HG02852 (cell line): ENCODE data around the gene DUSP18.
"Not testable (repeated sequence)": the region's sequence is repeated elsewhere in the genome, so short reads cannot be mapped to it uniquely, and the experiment has no call there.

Experiments
- ATAC-seq: cut with Tn5 transposase; IDR thresholded peaks from one replicate; pipeline ENCODE4 v1.9.1; 2021; ENCODE audit warnings: mild to moderate bottlenecking, moderate library complexity; ENCODE audit not compliant: unreplicated experiment

Gene DUSP18

DNA sequence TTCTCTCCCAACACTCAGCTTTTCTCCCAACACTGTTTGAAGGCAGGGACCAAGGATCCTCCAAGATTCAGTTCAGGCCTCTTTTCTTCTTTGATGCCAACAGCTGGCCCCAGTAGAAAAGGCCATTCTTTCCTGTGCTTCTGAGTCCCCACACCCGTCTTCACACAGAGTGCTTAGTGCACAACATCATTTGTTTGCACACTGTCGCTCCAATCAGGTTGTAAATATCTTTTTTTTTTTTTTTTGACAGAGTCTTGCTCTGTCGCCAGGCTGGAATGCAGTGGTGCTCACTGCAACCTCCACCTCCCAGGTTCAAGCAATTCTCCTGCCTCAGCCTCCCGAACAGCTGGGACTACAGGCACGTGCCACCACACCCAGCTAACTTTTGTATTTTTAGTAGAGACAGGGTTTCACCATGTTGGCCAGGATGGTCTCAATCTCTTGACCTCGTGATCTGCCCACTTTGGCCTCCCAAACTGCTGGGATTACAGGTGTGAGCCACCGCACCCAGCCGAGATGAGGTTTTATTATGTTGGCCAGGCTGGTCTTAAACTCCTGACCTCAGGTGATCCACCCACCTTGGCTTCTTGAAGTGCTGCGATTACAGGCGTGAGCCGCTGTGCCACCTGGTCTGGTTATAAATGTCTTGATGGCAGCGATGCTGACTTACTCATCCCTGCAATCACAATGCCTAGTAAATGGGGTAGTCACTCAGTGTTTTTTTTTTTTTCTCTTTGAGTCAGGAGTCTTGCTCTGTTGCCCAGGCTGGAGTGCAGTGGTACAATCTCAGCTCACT, 12.4 kb upstream of the DUSP18 start:
- ATAC-seq = not testable (repeated sequence)

DNA sequence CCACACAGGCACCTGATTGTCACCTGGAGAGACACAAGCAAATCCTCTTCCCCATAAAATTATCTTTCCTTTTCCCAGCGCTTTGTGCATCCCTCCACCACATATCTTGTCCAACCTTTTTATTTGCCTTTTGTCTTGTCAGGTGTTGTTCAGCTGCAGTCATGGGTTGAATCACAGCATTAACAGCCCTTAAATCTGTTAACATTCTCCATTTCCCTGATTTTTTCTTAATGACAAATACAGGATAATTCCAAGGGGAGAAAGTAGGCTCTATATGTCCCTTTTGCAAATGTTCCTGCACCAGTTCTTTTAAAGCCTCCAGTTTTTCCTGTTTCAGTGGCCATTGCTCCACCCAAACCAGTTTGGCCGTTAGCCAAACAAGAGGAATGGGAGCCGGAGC, 8.9 kb upstream of the DUSP18 start:
- not testable (repeated sequence) for ATAC-seq

DNA sequence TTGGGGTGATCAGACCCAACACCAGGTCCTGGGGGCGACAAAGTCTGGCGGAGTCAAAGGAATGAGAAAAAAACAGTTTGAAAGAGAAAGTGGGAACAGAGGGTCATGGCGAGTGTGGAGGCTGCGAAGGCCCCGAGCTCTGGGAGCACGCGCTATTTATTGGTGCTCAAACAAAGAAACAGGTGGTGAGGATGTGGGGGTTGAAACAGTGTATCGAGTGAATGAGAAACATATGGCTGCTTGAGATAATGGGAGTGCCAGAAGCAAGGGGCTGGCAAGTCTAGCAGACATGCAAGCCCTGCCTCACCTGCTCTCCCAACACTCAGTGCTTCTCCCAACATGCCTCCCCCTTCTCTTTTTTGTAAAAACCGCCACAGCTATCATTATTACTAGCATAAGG, 7.8 kb upstream of the DUSP18 start:
- no peak for ATAC-seq

DNA sequence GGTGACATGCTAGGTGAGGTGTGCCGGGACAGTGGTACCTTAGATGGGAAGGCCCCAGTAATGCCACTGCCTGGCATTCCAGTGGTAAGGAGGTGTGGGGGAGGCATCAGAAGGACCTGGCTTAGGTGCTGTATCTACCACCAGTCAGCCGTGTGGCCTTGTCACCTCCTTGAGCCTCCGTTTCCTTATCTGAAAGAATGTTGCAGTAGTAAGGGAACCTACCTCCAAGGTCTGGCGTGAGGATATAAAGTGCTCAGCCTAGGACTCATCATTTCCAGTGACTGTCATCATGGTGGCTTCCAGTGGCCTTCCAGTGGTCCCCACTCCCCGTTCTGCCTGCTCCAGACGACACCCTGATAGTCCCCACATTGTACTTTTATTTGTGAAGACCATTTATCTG, 6.8 kb upstream of the DUSP18 start:
- no peak for ATAC-seq

DNA sequence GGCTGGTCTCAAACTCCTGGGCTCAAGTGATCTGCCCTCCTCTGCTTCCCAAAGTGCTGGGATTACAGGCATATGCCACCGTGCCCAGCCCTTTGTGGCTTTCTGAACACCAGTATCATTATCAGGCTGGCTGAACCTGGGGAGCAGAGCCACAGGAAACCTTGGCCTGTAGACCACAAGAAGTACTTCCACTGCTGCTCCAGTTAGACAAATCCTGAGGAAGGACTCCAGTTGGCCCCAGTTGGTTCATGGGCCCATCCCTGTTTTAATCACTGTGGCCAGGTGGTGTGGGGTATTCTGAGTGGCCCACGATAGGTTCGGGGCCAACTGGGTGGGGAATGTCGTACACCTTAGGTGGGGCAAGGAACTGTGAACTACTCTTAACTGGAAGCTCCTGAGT, 5.5 kb upstream of the DUSP18 start:
- no peak for ATAC-seq

DNA sequence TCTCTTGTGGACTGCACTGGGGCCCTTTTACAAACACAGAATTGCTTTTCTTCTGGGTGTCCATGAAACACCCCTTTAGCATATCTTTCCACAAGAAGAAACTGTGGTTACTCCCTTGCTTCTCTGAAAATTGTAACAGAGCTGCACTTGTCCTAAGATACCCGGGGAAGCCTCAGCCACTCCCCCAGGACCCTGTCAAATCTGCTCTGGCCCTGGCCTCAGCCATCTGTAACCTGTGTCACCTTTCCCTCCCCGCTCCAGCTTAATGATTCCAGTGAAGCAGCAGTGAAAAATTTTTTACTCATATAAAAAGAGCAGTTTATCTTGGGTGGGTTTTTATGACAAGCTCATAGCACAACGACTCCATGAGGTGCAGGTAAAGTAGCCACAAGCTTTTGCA, 3.4 kb upstream of the DUSP18 start:
- no peak for ATAC-seq

- no peak for ATAC-seq
These were observed 673 bp upstream of the DUSP18 start for GRCh38 chr22:30668386-30668710.

GRCh38 chr22:30667107-30667493, 575 bp downstream of the DUSP18 start:
- no peak for ATAC-seq

- ATAC-seq = no peak
These were observed 1.9 kb downstream of the DUSP18 start for GRCh38 chr22:30665786-30666185.

DNA sequence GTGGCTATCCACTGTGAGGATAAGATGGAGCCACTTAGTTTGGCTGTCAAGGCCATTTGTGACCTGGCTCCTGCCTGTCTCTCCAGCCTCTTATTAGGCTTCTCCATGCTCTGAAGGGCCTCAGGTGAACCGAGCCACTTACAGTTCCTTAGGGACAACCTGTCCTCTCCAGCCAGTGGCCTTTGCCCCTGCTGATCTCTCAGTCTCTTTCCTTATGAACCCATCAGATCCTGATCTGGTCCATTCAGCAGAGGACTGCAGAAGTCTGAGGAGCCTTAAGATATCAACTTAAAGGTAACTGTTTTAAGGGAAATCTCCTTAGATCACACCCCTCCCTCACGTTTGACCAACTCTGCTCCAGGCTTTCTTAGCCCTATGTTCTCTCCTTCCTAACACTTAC, 2.4 kb downstream of the DUSP18 start:
- ATAC-seq = no peak

DNA sequence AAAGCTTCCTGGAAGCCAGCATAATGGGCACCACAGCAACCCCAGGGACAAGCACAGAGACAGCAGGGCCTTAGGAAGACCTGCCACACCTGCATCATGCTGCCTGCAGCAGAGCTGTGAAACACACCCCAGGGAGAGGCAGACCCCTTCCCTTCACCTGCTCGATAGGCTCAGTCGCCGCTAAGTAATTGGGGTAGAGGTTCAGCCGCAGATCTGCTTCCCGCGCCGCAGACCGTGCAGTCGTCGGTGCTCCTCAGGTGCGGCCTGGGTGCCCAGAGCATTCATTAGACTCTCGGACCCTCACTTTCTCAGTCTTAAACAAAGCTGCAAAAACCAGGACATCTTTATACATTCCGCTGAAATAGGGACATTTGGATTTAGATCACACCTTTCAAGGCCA, 2.9 kb downstream of the DUSP18 start:
- no peak for ATAC-seq

DNA sequence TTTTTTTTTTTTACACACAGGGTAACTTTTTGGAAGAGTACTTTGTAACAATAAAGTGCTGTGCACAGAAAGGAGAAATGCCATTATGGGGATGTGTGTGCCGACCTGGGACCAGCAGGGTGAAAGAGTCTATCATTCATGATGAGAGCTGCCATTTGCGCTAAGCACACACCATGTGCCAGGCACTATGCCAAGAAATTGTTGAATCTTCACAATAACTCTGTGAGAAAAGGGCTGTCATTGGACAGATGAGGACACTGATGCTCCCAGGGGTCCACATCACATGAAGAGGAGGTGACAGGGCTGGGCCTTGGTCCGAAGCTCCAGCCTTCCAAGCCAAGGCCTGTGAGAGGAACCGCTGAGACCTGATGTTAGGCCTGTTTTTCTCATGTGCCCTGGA, 5.6 kb downstream of the DUSP18 start:
- no peak for ATAC-seq

GRCh38 chr22:30655532-30655931, 12.1 kb downstream of the DUSP18 start:
- ATAC-seq = no peak

GRCh38 chr22:30654361-30654760, 13.3 kb downstream of the DUSP18 start:
- no peak for ATAC-seq

DNA sequence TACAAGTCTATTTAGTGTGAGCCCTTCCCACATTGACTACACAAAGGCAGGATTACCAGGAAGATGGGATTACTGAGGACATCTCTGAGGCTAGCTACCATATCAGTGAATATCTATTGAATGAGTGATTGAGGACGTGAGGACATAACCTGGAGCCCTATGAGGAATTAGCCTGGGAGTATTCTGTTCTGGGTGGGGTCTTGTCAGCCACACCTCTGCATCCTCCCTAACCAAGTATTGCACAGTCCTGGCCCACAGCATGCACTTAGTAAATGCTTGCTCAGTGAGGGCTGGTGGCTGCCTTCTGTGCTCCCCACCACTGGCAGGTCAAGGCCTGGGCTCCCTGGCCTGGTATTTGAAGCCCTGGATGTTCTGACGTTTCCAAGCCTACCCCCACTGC, 14.8 kb downstream of the DUSP18 start:
- ATAC-seq = no peak

- no peak for ATAC-seq
These were observed 17.1 kb downstream of the DUSP18 start for GRCh38 chr22:30650508-30651116.

GRCh38 chr22:30649430-30650007, 18.2 kb downstream of the DUSP18 start:
- ATAC-seq = peak; percentile 68

DNA sequence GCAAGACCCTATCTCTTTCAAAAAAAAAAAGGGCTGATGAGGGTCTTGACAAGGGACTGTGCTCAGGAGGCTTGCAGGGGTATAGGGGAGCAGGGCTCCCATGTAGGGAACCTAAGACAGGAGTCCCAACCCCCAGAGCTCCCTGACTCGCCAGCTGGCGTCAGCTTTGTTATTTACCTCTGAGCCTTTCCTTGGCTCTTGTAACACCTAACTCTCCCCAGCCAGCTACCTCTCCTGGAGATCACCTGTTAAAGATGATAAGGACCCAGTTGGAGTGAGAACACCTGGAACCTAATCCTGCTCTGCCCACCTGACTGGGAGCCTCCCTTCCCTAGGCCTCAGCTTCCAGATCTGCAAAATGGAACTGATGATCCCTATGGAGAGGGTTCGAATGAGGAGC, 18.9 kb downstream of the DUSP18 start:
- ATAC-seq = no peak

- ATAC-seq = no peak
These were observed 20.1 kb downstream of the DUSP18 start for GRCh38 chr22:30647536-30647935.

DNA sequence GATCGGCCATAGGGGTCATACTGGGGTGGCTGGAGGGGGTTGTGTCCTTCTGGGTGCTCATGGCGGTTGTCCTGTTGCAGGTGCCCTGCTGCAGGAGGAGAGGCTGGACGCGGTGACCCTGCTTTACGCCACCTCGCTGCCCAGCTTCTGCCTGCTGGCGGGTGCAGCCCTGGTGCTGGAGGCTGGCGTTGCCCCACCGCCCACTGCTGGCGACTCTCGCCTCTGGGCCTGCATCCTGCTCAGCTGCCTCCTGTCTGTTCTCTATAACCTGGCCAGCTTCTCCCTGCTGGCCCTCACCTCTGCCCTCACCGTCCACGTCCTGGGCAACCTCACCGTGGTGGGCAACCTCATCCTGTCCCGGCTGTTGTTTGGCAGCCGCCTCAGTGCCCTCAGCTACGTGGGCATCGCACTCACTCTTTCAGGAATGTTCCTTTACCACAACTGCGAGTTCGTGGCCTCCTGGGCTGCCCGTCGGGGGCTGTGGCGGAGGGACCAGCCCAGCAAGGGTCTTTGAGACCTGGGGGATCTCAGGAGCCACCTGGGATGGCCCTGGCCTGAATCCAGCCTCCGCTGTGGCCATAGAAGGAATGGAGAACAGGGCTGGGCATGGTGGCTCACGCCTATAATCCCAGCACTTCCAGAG, 21.0 kb downstream of the DUSP18 start:
- ATAC-seq = no peak

DNA sequence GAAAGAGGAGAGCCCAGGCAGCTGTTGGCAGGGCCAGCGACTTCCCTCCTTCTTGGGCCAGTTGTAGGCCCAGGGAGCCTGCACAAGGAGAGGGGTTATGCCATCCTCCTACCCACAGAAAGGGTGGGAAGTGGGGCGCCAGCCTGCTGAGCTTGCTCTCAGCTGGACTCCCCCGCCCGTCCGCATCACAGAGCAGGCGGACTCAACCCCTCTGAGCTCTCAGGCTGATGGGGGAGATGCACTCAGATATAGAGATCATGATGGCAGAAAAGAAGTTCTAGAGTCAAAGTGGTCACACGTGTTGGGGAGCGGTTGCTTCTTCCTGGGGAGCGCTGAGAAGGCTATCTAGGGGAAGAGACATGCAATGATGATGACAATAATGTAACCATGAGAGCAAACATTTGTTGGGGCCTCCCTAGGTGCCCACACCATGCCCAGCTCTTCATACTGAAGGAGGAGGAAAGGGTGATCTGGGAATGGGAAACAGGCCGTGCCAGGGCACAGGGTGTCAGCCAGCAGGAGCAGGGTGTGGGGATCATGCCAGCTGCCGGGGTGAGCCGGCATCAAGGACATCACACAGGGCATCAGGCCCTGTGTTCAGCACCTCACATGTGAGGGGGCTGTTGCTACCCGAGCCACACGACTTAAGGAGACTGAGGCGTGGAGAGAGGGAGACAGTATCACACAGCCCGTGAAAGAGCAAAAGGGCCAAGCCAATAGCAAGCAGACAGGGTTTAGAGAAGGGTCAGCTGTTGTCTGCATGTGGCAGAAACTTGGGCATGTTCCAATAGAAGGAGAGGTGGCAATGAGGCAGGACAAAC, 24.4 kb downstream of the DUSP18 start:
- ATAC-seq = no peak
